ENCODE measurements around the gene GOLGA8S.
"Not testable (repeated sequence)": the region's sequence is repeated elsewhere in the genome, so short reads cannot be mapped to it uniquely, and the experiment has no call there.

Gene GOLGA8S

DNA sequence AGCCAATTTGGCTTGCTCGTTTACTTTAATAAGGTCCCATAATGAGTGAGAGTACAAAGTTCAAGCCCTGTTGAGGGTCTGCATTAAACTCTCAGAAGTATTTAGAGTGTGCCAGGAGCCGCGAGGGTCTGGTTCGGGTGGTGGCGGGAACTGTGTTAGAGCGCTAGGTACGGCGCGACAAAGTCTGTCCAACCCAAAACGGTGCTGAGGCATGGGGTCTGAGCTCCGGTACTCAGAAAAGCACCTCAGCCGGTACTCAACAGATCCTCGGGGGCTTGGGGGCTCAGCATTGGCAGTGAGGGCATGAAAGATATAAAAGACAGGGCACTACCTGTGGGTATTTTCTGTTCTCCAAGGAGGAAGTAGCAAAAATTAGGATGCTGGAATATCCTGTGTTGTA is 24.4 kb downstream of the GOLGA8S start:
- H3K27me3 ChIP-seq (ENCODE audit: low read length); H3K79me2 ChIP-seq (ENCODE audit: insufficient read depth, low read length); H3K9ac ChIP-seq (ENCODE audit: low read length); H3K4me2 ChIP-seq (ENCODE audit: low read depth, low read length, poor library complexity, severe bottlenecking); H3K36me3 ChIP-seq (ENCODE audit: low read length); H4K20me1 ChIP-seq (ENCODE audit: low read depth, low read length); H3K27ac ChIP-seq (ENCODE audit: low read depth, low read length); H3K4me3 ChIP-seq (ENCODE audit: insufficient read depth, low read length, poor library complexity, severe bottlenecking); H2AFZ ChIP-seq (ENCODE audit: low read depth, low read length, severe bottlenecking); H3K9me3 ChIP-seq (ENCODE audit: insufficient read depth, low read length); H3K9me2 ChIP-seq (replicated peaks; ENCODE audit: insufficient read depth, low read length); H3F3A ChIP-seq (ENCODE audit: insufficient read depth): not testable (repeated sequence)

DNA sequence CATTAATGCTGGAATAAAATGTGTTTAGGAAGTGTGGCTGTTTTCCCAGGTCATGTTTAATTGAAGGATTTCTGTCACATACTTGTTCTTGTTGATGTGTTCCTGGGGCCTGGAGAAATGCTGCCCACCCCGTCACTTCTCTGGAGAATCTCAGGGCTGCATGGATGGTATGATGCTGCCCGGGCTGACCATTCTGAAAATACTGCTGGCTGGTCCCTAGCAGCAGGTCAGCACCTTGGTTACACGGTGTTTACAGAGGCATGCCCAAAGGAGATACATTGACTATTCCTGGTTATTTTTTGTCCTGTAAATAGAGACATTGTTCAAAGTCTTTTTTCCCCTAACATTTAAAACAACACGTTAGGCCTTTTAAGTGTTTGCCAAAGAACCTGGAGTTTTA is 26.2 kb downstream of the GOLGA8S start:
- not testable (repeated sequence) for H3K36me3 ChIP-seq (ENCODE audit: low read length); H3K9me3 ChIP-seq (ENCODE audit: insufficient read depth, low read length); H3K27me3 ChIP-seq (ENCODE audit: low read length); H3K9me2 ChIP-seq (replicated peaks; ENCODE audit: insufficient read depth, low read length); H3K4me3 ChIP-seq (ENCODE audit: insufficient read depth, low read length, poor library complexity, severe bottlenecking); H3K79me2 ChIP-seq (ENCODE audit: insufficient read depth, low read length); H3F3A ChIP-seq (ENCODE audit: insufficient read depth); H3K27ac ChIP-seq (ENCODE audit: low read depth, low read length); H2AFZ ChIP-seq (ENCODE audit: low read depth, low read length, severe bottlenecking); H4K20me1 ChIP-seq (ENCODE audit: low read depth, low read length); H3K4me2 ChIP-seq (ENCODE audit: low read depth, low read length, poor library complexity, severe bottlenecking); H3K9ac ChIP-seq (ENCODE audit: low read length)

DNA sequence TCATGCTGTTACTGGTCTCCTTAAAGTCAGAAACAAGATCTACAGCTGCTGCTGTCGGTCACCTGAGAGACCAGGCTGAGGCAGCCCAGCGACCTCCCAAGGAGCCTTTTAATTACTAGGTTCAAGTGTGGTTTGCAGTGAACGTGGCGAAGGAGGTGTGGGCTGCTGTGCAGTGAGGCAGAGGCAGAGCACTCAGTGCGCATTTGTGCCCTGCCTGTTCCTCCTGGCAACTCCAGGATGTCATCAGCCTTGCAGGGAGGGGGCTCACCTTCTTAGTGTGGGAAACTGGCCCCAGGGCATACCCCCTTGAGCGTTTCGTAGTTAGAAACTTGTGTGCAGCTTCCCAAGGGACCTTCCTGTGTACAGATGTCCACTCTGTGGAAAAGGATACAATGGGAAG is 26.6 kb downstream of the GOLGA8S start:
- H3K4me3 ChIP-seq (ENCODE audit: insufficient read depth, low read length, poor library complexity, severe bottlenecking); H3F3A ChIP-seq (ENCODE audit: insufficient read depth); H3K27ac ChIP-seq (ENCODE audit: low read depth, low read length); H3K9me3 ChIP-seq (ENCODE audit: insufficient read depth, low read length); H3K79me2 ChIP-seq (ENCODE audit: insufficient read depth, low read length); H2AFZ ChIP-seq (ENCODE audit: low read depth, low read length, severe bottlenecking); H3K9ac ChIP-seq (ENCODE audit: low read length); H3K36me3 ChIP-seq (ENCODE audit: low read length); H3K9me2 ChIP-seq (replicated peaks; ENCODE audit: insufficient read depth, low read length); H3K4me2 ChIP-seq (ENCODE audit: low read depth, low read length, poor library complexity, severe bottlenecking); H3K27me3 ChIP-seq (ENCODE audit: low read length); H4K20me1 ChIP-seq (ENCODE audit: low read depth, low read length): not testable (repeated sequence)

DNA sequence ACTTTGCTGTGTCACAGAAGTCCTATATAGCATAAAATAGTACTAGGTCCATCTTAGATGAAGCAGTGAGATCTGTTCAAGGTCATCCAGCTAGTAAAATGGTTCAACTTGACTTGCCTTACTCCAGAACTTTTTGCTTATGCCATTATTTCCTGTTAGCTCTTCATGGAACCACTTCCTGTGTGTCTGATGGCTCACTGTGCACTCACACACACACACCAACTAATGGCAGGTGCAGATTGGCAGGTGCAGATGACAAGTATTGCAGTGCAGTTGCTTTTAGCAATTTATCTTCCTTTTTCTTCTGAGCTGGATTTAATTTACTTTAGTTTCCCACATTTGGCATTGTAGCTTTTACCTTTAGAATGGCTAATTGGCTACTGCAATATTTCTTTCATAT is 29.8 kb downstream of the GOLGA8S start:
- Histone ChIP-seq H3K4me2 (ENCODE audit: low read depth, low read length, poor library complexity, severe bottlenecking) (no peak overlapping the region), H3K9me2 (replicated peaks; ENCODE audit: insufficient read depth, low read length) (no peaks in the 10 kb centered on the region), H3K79me2 (ENCODE audit: insufficient read depth, low read length) (no peaks in the 10 kb centered on the region), H3K36me3 (ENCODE audit: low read length) (no peaks in the 10 kb centered on the region), H3K27ac (ENCODE audit: low read depth, low read length) (no peak overlapping the region), H3F3A (ENCODE audit: insufficient read depth) (no peaks in the 10 kb centered on the region), H3K27me3 (ENCODE audit: low read length) (no peaks in the 10 kb centered on the region), H2AFZ (ENCODE audit: low read depth, low read length, severe bottlenecking) (no peak overlapping the region), H3K9me3 (ENCODE audit: insufficient read depth, low read length) (no peaks in the 10 kb centered on the region), H3K4me3 (ENCODE audit: insufficient read depth, low read length, poor library complexity, severe bottlenecking) (no peak overlapping the region), H4K20me1 (ENCODE audit: low read depth, low read length) (no peaks in the 10 kb centered on the region), H3K9ac (ENCODE audit: low read length) (no peak overlapping the region)
- TF ChIP-seq, protein P1, sequence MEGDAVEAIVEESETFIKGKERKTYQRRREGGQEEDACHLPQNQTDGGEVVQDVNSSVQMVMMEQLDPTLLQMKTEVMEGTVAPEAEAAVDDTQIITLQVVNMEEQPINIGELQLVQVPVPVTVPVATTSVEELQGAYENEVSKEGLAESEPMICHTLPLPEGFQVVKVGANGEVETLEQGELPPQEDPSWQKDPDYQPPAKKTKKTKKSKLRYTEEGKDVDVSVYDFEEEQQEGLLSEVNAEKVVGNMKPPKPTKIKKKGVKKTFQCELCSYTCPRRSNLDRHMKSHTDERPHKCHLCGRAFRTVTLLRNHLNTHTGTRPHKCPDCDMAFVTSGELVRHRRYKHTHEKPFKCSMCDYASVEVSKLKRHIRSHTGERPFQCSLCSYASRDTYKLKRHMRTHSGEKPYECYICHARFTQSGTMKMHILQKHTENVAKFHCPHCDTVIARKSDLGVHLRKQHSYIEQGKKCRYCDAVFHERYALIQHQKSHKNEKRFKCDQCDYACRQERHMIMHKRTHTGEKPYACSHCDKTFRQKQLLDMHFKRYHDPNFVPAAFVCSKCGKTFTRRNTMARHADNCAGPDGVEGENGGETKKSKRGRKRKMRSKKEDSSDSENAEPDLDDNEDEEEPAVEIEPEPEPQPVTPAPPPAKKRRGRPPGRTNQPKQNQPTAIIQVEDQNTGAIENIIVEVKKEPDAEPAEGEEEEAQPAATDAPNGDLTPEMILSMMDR (IDR thresholded peaks at IDR 0.05; ENCODE audit: insufficient read depth, low read length, poor library complexity, severe bottlenecking) = no peak
- TF ChIP-seq EZH2phosphoT487 (conservative IDR thresholded peaks at IDR 0.05; ENCODE audit: low read length) = no peak

DNA sequence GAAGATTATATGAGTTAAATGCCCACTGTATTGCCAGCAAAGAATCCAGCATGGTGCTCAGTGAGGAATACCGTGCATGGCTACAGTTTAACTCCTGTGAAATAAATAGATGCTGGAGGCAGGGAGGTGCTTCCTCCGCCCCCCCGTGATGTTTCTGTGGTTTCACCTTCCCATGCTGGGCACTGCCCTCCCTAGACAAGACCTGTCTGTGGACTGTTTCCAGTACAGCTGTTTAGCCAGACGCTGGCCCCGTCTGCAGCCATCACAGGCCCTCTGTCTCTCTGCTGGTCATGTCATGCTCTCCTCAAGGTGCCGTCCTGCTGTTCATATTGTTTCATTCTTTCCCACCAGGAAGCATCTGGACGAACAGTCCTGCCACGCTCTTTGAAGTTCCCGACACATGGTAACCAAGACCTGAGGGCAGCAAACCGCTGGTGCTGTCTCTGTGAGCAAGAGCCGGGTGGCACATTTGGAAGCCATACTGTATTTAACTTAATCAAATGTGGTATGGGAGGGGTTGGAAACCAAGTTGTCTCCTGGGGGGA is 31.4 kb downstream of the GOLGA8S start:
- TF ChIP-seq EZH2phosphoT487 (conservative IDR thresholded peaks at IDR 0.05; ENCODE audit: low read length) = no peak
- TF ChIP-seq, protein P1 (IDR thresholded peaks at IDR 0.05; ENCODE audit: insufficient read depth, low read length, poor library complexity, severe bottlenecking) = no peak
- Histone ChIP-seq H3K27me3 (ENCODE audit: low read length) (no peaks in the 10 kb centered on the region), H3K9me3 (ENCODE audit: insufficient read depth, low read length) (no peaks in the 10 kb centered on the region), H3K27ac (ENCODE audit: low read depth, low read length) (no peak overlapping the region), H2AFZ (ENCODE audit: low read depth, low read length, severe bottlenecking) (no peak overlapping the region), H3K9me2 (replicated peaks; ENCODE audit: insufficient read depth, low read length) (no peaks in the 10 kb centered on the region), H3F3A (ENCODE audit: insufficient read depth) (no peaks in the 10 kb centered on the region), H3K4me2 (ENCODE audit: low read depth, low read length, poor library complexity, severe bottlenecking) (no peak overlapping the region), H3K4me3 (ENCODE audit: insufficient read depth, low read length, poor library complexity, severe bottlenecking) (no peak overlapping the region), H4K20me1 (ENCODE audit: low read depth, low read length) (no peaks in the 10 kb centered on the region), H3K36me3 (ENCODE audit: low read length) (no peaks in the 10 kb centered on the region), H3K79me2 (ENCODE audit: insufficient read depth, low read length) (no peaks in the 10 kb centered on the region), H3K9ac (ENCODE audit: low read length) (no peak overlapping the region)

Measured in SU-DHL-6 (cell line).